ENCODE results near the gene FBXW5.

DNA sequence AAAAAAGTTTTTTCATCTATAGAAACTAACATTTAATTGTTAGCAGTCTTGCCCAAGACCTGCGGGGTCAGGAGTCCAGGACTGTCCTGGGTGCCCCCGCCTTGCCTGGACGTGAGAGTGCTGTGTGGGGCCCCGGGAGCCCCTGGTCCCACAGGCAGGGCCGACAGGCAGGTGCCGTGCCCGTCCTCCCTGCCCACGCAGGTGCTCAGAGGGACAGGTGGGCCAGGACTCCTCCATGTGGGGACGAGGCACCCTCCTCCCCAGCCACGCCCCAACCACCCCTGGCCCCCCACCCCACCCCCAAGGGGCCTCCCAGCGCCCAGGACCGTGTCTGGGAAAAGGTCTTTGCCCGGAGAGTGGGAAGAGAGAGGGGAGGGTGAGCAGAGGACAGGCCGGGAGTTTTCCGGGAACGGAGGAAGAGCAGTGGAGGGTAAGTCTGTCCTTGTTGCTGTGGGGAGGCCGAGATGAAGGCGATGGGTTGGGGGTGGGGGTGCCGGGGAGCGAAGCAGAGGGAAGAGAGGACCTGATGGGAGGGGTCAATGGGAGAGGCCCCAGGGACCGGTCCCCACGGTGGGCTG, 4.8 kb upstream of the FBXW5 start:
- TF ChIP-seq GATA2 (IDR thresholded peaks at IDR 0.05; ENCODE audit: insufficient read depth, insufficient read length, low read depth, low read length) (no peak), POLR2A (IDR thresholded peaks at IDR 0.05; ENCODE audit: low read depth, low read length) (no peak), JUN (IDR thresholded peaks at IDR 0.05; ENCODE audit: borderline replicate concordance, insufficient read depth, insufficient read length, low read depth) (no peak), POLR2AphosphoS5 (IDR thresholded peaks at IDR 0.05; ENCODE audit: insufficient read depth, low read depth, low read length) (no peak), EZH2 (IDR thresholded peaks at IDR 0.05; ENCODE audit: borderline replicate concordance, low read depth, low read length, severe bottlenecking) (no peak), MYC (IDR thresholded peaks at IDR 0.05; ENCODE audit: low read depth, low read length) (no peak)
- TF ChIP-seq, protein P1, sequence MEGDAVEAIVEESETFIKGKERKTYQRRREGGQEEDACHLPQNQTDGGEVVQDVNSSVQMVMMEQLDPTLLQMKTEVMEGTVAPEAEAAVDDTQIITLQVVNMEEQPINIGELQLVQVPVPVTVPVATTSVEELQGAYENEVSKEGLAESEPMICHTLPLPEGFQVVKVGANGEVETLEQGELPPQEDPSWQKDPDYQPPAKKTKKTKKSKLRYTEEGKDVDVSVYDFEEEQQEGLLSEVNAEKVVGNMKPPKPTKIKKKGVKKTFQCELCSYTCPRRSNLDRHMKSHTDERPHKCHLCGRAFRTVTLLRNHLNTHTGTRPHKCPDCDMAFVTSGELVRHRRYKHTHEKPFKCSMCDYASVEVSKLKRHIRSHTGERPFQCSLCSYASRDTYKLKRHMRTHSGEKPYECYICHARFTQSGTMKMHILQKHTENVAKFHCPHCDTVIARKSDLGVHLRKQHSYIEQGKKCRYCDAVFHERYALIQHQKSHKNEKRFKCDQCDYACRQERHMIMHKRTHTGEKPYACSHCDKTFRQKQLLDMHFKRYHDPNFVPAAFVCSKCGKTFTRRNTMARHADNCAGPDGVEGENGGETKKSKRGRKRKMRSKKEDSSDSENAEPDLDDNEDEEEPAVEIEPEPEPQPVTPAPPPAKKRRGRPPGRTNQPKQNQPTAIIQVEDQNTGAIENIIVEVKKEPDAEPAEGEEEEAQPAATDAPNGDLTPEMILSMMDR (IDR thresholded peaks at IDR 0.05; ENCODE audit: extremely low read depth in 1 of 2, insufficient read depth in 1 of 2, low read depth in 1 of 2, low read length in 2 of 2) = no peak
- TF ChIP-seq, protein P2, sequence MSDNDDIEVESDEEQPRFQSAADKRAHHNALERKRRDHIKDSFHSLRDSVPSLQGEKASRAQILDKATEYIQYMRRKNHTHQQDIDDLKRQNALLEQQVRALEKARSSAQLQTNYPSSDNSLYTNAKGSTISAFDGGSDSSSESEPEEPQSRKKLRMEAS (IDR thresholded peaks at IDR 0.05; ENCODE audit: insufficient read depth, insufficient read length) = no peak

All from endothelial cell of umbilical vein (primary cell).